K562 (cell line): ENCODE results near the gene CHN2.

ENCODE experiments used
- CHD2 ChIP-seq: IDR thresholded peaks from 2 replicates; pipeline ENCODE4 v1.6.1; 2011; ENCODE audit warnings: low read depth, low read length
- IRF2 ChIP-seq: sonication (generic); formaldehyde crosslinking; IDR thresholded peaks from 2 replicates; pipeline ENCODE4 v1.8.1; 2022; ENCODE audit warnings: mild to moderate bottlenecking, missing genetic modification reagents
- NFRKB ChIP-seq: fragments of 450-650 bp; IDR thresholded peaks from 2 replicates; pipeline ENCODE4 v1.6.1; 2016; ENCODE audit warnings: low read depth
- RAD21 ChIP-seq, 2 experiments: fragments of 250-450 bp in 1 of 2; fragments of 450-650 bp in 1 of 2; sonication (Bioruptor Pico) in 1 of 2; formaldehyde crosslinking in 1 of 2; IDR thresholded peaks in 1 of 2; conservative IDR thresholded peaks in 1 of 2; 2 replicates each; pipeline versions ENCODE4 v1.4.0 to v1.8.0; 2020 to 2022; ENCODE audit warnings: mild to moderate bottlenecking in 2 of 2, moderate library complexity in 1 of 2
- TAF7 ChIP-seq: fragments of 450-650 bp; IDR thresholded peaks from 2 replicates; pipeline ENCODE4 v1.6.1; 2016; ENCODE audit warnings: missing genetic modification characterization, missing compliant biosample characterization
- TEAD4 ChIP-seq, 2 experiments: sonication (generic) in 1 of 2; formaldehyde crosslinking in 1 of 2; IDR thresholded peaks; 2 replicates each; pipeline versions ENCODE4 v1.6.1 to v1.8.0; 2012 to 2022; ENCODE audit warnings: borderline replicate concordance in 1 of 2, inconsistent platforms in 1 of 2, low read length in 1 of 2, mild to moderate bottlenecking in 1 of 2, missing genetic modification reagents in 1 of 2
- YBX1 ChIP-seq: fragments of 450-650 bp; IDR thresholded peaks from 2 replicates; pipeline ENCODE4 v1.7.1; 2016; ENCODE audit warnings: mild to moderate bottlenecking
- ZHX1 ChIP-seq: fragments of 150-350 bp; conservative IDR thresholded peaks from 2 replicates; pipeline ENCODE4 v1.6.1; 2014; ENCODE audit warnings: low read length
- ZNF124 ChIP-seq: sonication (generic); formaldehyde crosslinking; IDR thresholded peaks from 2 replicates; pipeline ENCODE4 v1.8.1; 2022; ENCODE audit warnings: missing genetic modification reagents
- ZNF280A ChIP-seq: fragments of 450-650 bp; IDR thresholded peaks from 2 replicates; pipeline ENCODE4 v1.6.1; 2018; ENCODE audit warnings: mild to moderate bottlenecking, low read depth; ENCODE audit not compliant: partially characterized antibody
- ZNF316 ChIP-seq: fragments of 450-650 bp; IDR thresholded peaks from 2 replicates; pipeline ENCODE4 v1.6.1; 2016

- TF ChIP-seq ZHX1 = no peak
- no peak for TF ChIP-seq ZNF280A
- TF ChIP-seq IRF2 (CRISPR knock-in tag) = no peak
- TF ChIP-seq NFRKB = no peak
- no peak for TF ChIP-seq ZNF316
- TF ChIP-seq CHD2 = no peak
- no peak for TF ChIP-seq TEAD4 (IDR thresholded peaks at IDR 0.05; ENCODE audit: low read length)
- TF ChIP-seq TEAD4 (CRISPR knock-in tag; IDR thresholded peaks at IDR 0.05; ENCODE audit: borderline replicate concordance) = no peak
- TF ChIP-seq ZNF124 = no peak
- no peak for TF ChIP-seq TAF7 (tag)
- TF ChIP-seq RAD21 (CRISPR knock-in tag; conservative IDR thresholded peaks at IDR 0.05 in 1 of 2, IDR thresholded peaks at IDR 0.05 in 1 of 2) = no peak
- no peak for TF ChIP-seq YBX1
These were observed 199.7 kb downstream of the CHN2 start for GRCh38 chr7:29394321-29394720.
